ENCODE measurements around the gene PCTP.

The PCTP gene

GRCh38 chr17:55776271-55776670 is 25.4 kb downstream of the PCTP start:
- DNase-seq (ENCODE audit: extremely low spot score): no peak
- no peak for TF ChIP-seq CTCF (IDR thresholded peaks at IDR 0.05; ENCODE audit: control extremely low read depth, extremely low read depth, low read depth, missing control alignments)
- ChIA-PET POLR2A (no interaction called here), CTCF (no interaction called here)

- ChIA-PET CTCF (no interaction called here), POLR2A (no interaction called here)
- DNase-seq (ENCODE audit: extremely low spot score): no peak
- TF ChIP-seq CTCF (IDR thresholded peaks at IDR 0.05; ENCODE audit: control extremely low read depth, extremely low read depth, low read depth, missing control alignments): no peak
Measured at GRCh38 chr17:55777471-55777971, 26.7 kb downstream of the PCTP start.

GRCh38 chr17:55778389-55779118 is 27.7 kb downstream of the PCTP start:
- no peak for DNase-seq (ENCODE audit: extremely low spot score)
- POLR2A ChIA-PET: no interaction called here
- no peak for TF ChIP-seq CTCF (IDR thresholded peaks at IDR 0.05; ENCODE audit: control extremely low read depth, extremely low read depth, low read depth, missing control alignments)
- CTCF ChIA-PET: interaction anchor here (1.3 kb wide), 1 partner anchor 61 kb away, joined by 3 read pairs; no protein-coding TSS in a partner anchor

- CTCF ChIA-PET: interaction anchor here (1.6 to 5.8 kb wide), 2 partner anchors 13 to 14 kb away, joined by 5 to 38 read pairs; no protein-coding TSS in a partner anchor
- no peak for TF ChIP-seq CTCF (IDR thresholded peaks at IDR 0.05; ENCODE audit: control extremely low read depth, extremely low read depth, low read depth, missing control alignments)
- DNase-seq (ENCODE audit: extremely low spot score): no peak
- POLR2A ChIA-PET: no interaction called here
Measured at GRCh38 chr17:55783684-55784245, 32.9 kb downstream of the PCTP start.

- CTCF ChIA-PET: interaction anchor here (5.8 kb wide), 1 partner anchor 14 kb away, joined by 38 read pairs; no protein-coding TSS in a partner anchor
- no peak for DNase-seq (ENCODE audit: extremely low spot score)
- TF ChIP-seq CTCF (IDR thresholded peaks at IDR 0.05; ENCODE audit: control extremely low read depth, extremely low read depth, low read depth, missing control alignments): no peak
- POLR2A ChIA-PET: no interaction called here
Measured at GRCh38 chr17:55784666-55785065, 33.8 kb downstream of the PCTP start.

- no peak for DNase-seq (ENCODE audit: extremely low spot score)
- CTCF ChIA-PET: interaction anchor here (1.0 kb wide), 1 partner anchor 9 kb away, joined by 3 read pairs; no protein-coding TSS in a partner anchor
Measured at GRCh38 chr17:55785181-55785580, 34.3 kb downstream of the PCTP start.

More at GRCh38 chr17:55785181-55785580, 34.3 kb downstream of the PCTP start:
- POLR2A ChIA-PET: no interaction called here
- TF ChIP-seq CTCF (IDR thresholded peaks at IDR 0.05; ENCODE audit: control extremely low read depth, extremely low read depth, low read depth, missing control alignments): no peak

Measured in GM10248 (cell line).